Activated CD4-positive, CD25-positive, alpha-beta regulatory T cell treated with anti-CD3 and anti-CD28 coated beads, Interleukin-2, amount 50 U/mL, for 24 hours (primary cell): ENCODE data around the gene ATG101.

ENCODE experiments used
- ATAC-seq, 2 donors: fragments of 150-1000 bp; cut with Tn5 transposase; one replicate each; pipeline ENCODE4 v1.10.0; 2021; ENCODE audit warnings: mild to moderate bottlenecking in 1 of 2, moderate library complexity in 1 of 2

ATG101 gene, protein sequence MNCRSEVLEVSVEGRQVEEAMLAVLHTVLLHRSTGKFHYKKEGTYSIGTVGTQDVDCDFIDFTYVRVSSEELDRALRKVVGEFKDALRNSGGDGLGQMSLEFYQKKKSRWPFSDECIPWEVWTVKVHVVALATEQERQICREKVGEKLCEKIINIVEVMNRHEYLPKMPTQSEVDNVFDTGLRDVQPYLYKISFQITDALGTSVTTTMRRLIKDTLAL

DNA sequence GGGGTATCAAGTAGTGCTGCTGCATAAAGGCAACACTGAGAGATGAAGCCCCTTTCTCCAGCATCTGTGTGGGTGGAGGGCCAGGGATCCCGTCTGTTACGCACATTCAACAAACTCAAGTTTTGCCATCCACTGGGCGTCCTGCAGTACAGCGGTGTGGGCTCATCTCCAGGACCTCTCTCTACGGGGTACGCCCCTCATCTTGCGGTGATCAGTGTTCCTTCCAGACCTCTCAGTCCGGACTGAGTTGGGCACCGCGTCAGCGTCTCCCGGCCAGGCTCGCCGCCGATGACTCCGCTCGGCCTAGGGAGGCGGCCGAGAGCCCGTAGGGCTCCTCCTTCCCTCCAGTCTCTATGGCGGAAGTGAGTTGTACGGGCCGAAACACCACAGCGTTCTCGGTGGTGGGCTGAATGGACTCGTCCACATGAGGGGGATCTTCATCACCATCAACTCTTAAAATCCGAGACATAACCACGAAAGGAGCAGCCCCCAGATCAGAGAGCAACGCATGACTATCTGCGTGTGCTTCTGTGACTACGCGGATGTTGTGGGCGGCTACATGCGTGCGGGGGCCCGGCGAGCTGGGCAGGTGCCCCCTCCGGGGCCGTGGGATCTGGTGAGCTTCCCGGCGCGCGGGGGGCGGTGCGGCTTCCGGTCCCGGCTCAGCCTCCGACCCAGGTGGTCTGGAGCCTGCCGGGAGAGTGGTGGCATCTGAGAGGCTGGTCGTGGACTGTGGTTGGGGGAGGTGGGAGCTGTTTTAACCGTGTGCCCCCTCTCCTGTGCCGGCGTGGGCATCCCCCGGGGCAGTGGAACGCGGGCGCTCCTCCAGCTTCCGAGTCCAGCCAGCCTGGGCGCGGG, at the start of gene ATG101:
Gene ATG101, plus strand, starts transcription at position 652 of the 858 bp plus-strand sequence. CDS start 3,673 bp downstream, outside the sequence.
- peak; percentile 95 to 97 for ATAC-seq

DNA sequence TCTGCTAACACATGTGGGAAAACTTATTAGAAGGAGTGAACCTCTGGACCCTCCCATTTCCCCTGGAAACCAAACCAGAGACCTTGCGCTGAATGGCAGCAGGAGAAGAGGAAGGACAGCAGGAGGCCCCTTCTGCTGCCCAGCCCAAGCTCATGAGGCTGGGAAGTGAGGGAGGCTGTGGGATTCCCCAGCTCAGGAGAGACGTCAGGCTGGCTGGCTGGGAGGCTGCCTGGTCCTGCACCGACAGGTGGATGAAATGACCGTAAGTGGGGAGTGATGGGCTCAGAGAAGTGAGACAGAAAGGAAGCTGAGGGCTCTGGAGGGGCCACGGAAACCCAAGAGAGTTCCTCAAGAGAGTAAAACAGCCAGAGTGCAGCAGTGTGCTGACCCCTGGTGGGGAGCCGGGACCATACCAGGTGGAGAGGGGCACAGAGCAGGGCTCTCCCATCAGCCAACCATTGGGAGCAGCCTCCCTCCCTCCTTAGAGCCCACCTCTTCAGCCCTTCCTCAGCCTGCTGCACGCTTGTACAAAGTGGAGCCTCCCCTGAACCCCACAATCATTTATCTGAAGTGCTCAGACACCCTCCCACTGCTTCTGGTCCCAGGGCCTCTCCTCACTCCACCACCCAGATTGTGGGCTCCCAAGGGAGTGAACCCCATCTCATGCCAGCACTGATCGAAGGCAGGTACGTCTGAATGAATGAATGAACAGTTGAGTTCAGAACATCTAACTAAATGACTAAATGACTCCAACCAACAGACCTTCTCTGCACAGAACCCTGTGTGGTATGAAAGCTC, 49.0 kb upstream of the ATG101 start:
- peak; percentile 20 to 24 for ATAC-seq

DNA sequence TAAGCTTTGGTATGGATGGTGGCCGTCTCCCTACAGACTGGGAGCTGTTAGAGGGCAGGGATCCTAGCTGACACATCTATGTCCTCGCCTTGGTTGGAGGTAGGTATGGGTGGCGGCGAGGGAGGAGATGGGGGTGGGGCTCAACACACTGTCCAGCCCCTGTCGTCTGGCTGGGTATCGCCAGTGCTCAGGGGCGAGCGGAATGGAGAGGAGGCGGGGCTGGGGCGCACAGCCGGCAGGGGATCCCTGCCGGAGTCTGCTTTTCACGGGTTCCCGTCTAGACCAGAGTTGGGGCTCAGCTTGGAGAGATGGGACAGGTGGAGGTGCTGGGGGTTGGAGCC, 47.0 kb upstream of the ATG101 start:
- ATAC-seq: no peak

DNA sequence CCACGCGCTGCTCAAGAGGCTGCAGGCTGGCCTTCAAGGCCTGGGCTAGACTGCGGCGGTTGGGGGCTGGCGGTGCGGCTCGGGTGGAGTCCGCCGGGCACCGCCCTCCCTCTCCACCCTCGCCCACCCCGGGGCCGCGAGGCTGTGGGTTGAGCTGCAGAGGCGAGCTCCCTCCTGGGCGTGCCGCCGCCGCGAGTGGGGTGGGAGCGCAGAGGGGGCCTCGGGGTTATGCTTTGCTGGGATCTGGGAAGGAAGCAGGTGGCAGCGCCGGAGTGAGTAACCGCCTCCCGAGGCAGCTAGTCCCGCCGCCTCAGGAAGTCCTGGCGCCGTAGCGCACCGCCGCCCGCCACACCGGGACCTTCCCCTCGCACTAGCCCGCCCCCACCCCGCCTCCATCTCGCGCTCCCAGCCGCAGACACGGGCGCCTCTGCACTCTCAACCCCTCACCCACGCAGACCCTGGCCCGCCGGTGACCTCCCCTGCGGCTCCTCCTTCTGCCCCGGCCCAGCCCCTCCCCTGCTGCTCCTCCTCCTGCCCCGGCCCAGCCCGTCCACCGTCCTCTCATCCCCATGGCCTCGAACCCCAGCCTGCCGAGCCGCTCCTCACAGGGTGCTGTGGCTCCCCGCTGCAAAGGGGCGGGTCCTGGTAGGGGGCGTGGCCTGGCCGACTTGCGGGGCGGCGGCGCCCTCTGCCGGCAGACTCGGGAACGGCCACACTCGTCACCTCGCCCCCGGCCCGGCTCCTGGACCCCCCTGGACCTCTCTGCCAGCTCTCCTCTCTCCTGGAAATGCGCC, 46.4 kb upstream of the ATG101 start:
- ATAC-seq: peak; percentile 66

DNA sequence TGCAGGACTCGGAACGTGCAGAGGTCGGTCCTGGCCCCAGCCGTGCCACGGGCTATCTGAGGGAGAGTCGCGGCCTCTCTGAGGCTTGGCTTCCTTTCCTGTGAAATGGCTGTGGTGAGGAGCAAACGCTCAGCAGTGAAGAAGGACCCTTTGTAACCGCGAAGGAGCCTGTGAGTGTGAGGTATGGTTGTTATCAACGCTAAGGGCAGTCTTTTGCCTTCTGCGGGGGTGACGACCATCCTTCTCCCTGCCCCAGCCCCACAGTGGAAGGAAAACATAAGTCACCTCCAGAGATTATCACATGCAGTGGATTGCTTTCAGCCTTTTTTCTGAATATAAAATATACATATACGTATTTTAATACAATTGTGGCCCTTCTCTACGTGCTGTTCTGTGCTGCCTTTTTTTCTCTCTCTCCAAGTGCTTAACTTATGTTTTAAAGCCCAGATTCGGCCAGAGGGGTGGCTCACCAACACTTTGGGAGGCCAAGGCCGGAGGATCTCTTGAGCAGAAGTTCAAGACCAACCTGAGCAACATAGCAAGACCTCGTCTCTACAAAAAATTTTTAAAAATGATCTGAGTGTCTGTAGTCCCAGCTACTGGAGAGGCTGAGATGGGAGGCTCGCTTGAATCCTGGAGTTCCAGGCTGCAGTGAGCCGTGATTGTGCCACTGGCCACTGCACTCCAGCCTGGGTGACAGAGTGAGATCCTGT, 45.6 kb upstream of the ATG101 start:
- ATAC-seq: peak; percentile 3 to 6

DNA sequence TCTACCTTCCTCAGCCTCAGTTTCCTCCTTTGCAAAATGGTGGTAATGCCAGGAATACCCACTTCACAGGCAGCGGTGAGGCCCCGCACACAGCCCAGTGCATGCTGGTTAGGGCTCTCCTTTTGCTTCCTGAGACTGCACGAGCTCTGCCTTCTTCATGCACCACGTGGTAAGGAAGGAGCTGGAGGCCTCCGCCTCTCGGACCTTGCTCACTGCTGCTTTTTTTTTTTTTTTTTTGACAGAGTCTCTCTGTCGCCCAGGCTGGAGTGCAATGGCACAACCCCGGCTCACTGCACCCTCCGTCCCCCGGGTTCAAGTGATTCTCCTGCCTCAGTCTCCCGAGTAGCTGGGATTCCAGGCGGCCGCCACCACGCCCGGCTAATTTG, 44.9 kb upstream of the ATG101 start:
- ATAC-seq: peak in 1 of 2 donors; percentile 32

DNA sequence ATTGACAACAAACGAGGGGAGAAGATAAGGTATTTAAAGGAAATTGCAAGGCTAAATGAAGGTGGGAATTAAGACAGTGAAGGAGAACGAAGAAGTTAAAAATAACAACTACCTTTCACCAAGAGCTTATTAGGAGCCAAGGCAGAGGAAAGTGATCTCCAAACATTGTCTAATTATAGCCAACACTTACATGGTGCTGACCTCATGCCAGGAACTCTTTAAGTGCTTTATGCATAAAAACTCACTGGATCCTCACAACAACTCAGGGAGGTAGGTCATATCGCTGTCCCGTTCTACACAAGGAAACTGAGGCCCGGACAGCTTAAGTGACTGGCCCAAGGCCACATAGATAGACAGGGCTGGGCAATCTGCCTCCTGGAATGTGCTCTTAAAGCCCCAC, 43.5 kb upstream of the ATG101 start:
- no peak for ATAC-seq

DNA sequence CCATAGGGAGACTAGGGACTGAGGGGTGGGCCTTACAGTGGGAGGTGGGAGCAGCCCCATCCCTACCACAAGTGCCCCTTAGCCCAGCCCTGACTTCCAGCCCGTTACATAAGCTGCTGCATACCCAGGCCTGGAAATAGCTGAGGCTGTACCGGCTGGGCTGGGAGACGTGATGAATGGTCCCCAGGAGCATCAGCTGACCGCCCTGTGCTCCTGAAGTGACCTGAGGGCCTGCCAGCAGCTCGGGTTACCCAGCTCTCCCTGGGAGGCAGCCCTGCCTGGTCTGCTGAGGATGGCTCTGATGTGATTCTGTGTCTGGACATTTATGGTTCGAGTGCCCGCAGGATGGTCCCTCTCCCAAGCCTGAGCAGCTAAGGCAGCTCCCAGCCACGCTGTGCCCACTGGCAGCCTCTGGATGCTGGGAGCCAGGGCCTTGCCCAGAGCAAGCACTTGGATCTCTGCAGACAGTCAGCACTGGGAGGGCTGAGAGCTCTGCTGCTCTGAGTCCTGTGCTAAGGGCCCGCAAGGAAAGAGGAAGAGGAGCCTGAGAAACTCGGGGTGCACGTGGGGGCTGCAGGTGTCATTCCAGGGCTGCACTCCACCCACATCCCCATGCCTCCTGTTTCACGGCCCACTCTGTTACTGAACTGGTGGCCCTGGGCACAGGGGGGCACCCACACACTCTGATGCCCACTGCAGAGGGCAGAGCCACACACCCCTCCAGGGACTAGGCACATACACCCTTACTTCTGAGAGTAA, 42.5 kb upstream of the ATG101 start:
- ATAC-seq: no peak

DNA sequence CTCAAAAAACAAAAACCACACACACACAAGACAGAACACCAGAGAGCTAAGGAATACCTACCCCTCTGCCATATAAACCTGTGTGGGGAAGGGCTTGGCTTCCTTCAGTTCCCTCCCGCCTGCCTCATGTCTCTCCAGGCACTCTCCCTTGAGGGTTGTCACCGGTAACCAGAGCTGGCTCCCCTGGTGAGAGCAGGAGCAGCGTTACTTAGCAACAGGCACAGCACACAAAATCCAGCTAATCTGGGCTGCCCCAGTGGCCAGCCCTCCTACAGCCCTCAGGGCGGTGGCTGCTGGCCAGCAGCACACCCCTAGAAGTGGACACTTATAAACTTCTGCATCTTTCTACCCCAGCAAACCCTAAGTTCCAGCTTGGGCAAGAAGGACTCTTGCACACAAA, 40.1 kb upstream of the ATG101 start:
- no peak for ATAC-seq

DNA sequence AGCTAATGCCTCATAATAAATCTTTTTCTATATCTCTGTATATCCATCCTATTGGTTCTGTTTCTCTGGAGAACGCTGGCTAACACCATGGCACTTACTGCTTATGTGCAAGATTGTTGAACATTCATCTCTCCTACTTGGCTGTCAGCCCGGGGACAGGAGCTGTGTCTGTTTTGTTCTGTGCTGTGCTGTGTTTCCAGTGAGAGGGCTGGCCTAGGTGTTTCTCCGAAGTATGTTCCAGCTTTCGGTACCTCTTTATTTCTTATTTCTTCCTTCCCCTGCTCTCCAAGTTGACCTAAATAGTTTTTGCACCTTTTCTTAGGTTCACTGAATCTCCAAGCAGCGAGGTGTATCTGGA, 37.4 kb upstream of the ATG101 start:
- no peak for ATAC-seq

DNA sequence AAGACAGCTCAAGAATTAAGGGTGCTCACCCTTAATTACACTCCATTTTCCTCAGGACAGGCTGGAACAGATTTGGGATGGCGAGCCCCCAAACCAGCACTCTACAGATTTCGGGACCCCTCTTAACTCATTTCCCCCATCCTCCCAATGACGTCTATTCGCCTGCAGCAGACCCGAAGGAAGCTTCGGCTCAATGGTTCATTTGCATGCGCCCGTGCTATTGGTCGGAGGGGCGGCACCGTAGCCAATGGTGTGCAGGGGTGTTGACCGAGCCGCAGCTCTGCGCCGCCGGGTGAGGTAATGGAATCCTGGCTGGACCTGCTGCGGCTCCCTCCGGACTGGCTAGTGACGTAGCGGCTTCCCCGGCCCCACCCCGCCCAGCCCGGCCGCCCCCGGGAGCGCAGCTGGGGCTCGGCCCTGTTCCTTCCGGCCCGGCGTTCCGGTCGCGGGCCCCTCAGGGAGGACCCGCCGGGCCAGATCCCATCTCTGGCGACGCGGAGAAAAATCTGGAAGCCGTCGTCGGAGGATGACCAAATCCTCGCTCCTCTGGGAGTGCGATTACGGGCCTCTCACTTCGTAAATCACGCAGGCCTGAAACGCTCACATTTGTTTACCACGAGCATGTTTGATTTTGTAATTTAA, 36.9 kb upstream of the ATG101 start:
- peak; percentile 93 to 96 for ATAC-seq

DNA sequence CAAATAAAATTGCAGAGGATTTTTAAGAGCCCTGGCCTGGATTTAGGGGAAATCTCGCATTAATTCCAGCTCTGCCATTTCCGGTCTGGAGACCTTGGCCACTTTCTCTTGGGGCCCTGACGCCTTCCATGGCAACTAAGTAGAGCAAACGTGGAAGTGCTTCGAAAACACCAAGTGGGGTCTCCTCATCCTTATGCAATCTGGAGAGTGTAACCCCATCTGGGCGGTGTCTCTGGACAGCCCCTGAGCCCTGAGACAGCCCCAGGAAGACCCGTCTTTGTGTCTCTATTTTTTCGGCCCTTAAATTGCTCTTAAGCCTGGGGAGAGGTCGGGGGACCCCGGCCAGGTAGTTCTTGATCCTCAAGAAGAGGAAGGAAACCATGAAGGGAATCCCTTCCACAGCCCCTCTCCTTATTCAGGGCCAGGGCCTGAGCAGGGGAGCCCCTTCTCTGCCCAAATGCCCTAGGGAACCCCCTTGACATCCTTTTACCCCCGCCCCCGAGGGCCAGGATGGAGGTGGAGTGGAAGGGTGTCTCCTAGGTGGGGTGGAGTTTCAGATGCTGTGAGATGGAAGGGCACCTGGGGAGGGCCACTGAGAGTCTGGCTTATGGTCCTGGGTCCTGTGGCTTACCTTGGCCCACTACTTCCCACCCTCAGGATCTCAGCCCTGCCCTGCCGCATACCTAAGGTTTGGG, 36.2 kb upstream of the ATG101 start:
- ATAC-seq: no peak

DNA sequence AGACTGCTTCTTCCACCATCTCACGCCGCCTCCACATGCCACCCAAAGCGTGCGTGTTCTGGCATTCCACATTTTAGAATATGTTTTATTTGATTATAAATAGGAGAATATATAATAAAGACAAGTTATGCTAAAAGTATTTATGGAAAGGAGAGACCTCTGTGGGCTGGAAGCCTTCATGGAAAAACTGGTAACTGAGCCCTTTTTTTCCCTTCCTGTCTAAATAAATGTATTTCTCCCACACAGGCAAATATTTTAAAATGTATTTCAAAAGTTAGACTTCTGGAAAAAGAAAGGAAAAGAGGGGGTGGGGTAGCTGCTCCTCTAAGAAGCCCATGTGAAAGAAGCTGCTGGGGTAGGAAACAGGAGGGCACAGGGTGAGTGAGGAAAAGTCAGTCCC, 34.6 kb upstream of the ATG101 start:
- ATAC-seq: no peak

DNA sequence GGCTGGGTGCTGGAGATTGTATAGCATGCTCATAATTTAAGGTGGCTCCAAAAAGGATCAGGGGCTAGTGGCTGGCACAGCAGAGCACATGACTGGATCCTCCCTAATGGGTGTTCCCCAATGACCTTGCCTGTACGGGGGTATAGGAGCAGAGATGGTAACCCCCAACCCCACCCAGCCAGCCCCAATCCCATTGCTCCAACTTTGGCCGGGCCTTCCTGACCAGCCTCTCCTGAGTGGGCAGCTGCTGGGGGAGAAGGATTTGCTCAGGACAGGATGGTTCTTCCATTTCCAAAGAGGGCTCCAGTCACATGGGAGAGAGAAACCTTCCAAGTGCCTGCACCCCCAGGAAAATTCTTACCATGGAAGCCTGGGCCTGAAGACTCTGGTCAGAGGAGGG, 33.9 kb upstream of the ATG101 start:
- ATAC-seq: no peak

DNA sequence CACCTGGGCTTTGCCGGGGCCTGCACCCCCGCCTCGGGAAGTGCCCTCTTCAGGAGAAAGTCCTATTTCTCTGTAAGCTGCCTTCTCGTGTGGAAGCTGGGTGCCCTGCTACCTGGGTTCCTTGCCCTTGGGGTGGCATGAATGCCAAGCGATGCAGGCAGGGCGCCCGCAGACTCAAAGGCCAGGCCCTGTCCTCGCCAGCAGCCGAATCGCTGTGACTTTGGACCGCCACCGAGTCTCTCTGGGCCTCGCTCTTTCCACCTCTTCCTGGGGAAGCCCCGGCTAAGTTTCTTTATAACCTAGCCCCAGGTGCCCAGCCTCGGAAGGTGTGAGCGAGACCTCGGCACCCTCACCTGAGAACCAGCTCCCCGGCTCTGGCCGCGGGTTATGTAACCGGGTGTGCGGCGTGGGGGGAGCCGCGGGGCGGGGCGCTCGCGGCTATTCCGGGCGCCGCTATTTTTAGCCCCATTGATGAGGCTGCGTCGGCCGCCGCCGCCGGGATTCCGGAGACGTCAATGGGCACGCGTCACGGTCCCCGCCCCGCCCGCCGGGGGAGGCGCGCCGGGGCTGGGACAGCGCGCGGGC, 33.1 kb upstream of the ATG101 start:
- ATAC-seq: peak; percentile 55 to 62

DNA sequence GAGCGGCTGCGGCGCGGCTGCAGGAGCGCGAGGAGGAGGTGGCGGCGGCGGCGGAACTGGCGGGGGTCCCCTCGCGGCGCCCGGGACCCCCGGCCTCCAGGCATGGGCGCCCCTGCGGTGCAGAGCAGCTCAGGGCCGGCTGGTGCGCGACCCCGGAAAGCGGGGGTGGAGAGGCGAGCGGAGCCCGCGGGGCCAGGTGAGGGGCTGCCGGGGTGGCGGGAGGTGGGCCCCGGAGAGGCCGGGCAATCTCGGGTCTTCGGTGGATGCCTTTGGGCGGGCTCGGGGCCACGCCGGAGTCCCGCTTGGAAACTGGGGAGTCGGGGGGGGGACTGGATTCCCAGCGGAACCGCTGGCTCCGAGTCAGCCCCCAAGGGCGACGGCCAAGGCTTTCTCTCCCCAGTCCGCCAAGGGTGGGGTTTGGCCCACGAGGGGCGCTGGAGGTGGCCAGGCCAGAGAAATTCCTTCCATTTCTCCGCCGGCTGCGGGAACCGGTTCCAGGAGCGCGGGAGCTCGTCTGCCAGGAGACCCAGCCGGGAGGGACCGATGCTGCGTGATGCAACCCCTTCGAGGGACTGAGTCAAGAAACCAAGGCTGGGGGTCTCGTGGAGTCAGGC, 32.4 kb upstream of the ATG101 start:
- ATAC-seq: no peak

DNA sequence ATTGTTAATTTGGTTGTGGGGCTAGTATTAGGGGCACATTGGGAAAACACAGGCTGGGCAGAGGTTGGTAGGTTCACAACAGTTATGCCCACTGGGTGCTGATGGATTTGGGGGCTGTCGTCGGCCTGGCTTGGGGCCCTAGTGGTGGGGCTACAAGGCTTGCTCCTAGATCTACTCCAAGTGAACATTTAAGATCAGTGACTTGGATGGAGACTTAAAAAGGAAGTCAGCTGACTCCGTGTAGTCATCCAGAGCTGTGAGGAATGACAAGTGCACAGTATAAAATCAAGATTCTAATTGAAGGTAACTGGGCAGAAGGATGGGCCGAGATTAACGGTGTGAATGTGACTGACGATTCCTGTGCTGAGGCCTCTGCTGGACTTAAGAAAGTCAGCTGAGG, 31.3 kb upstream of the ATG101 start:
- no peak for ATAC-seq

DNA sequence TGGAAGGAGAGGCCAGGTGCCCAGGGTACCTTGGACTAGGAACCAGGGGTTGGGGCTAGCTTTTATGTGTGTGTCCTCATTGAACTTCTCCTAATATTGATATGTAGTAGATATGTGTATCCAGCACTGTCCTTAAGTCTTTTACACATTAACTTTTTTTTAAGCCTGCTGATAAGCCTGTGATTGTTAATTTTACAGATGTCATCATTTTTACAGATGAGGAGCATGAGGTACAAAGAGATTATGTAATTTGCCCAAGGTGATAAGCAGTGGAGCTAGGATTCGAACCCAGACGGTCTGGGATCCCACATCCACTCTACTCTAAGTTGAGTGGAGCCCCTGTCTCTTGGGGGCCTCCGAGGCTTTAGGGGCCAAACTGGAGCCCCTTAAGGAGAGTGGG, 28.7 kb upstream of the ATG101 start:
- no peak for ATAC-seq

DNA sequence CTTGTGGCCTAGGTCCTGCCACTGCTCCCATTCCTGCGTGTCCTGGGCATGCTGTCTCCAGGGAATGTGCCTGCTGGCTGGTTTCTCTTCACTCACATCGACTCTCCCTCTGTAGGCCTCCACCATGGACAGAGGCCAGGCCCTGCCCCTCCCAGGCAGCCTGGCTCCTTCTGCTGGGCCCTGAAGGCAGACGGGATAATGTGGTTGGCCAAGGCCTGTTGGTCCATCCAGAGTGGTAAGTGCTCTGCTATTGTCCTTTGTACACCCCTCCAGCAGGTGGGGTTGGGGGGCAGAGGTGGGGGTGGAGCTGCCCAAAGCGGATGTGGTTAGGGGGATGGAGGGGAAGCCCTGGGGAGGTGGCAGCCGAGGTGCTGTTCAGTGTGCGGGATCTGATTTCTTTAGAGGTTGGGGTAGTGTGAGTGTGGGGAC, 28.1 kb upstream of the ATG101 start:
- peak; percentile 15 to 34 for ATAC-seq
